ENCODE measurements around the gene CPNE2.

The CPNE2 gene

GRCh38 chr16:57196753-57197152 is 104.4 kb downstream of the CPNE2 start:
- TF ChIP-seq CTCF (IDR thresholded peaks at IDR 0.05; ENCODE audit: borderline replicate concordance, extremely low read depth, low read length, poor library complexity, severe bottlenecking) (no peak), EZH2 (IDR thresholded peaks at IDR 0.05; ENCODE audit: borderline replicate concordance, low read depth, low read length, severe bottlenecking) (no peak)
- no peaks in the 10 kb centered on the region for H3K36me3 ChIP-seq (ENCODE audit: insufficient read depth, low read length)
- no peak overlapping the region for H3K4me2 ChIP-seq (ENCODE audit: insufficient read depth, low read length)
- no peaks in the 10 kb centered on the region for H3K9me3 ChIP-seq (ENCODE audit: insufficient read depth, low read length, severe bottlenecking)
- DNase-seq (no peak), ATAC-seq (ENCODE audit: insufficient read depth, low read depth) (no peak)
- H3K79me2 ChIP-seq (ENCODE audit: insufficient read depth, low read length) = peaks cover 74% of the 10 kb centered on the region
- no peak overlapping the region for H3K4me3 ChIP-seq (ENCODE audit: low read depth in 1 of 2, low read length in 2 of 2)
- peaks cover 13% of the 10 kb centered on the region; the same call in 1 of the 2 replicates for H4K20me1 ChIP-seq (ENCODE audit: insufficient read depth, low read length)
- H3K4me1 ChIP-seq (ENCODE audit: insufficient read depth, low read length) = no peaks in the 10 kb centered on the region
- no peak overlapping the region for H3K27ac ChIP-seq (ENCODE audit: low read length)
- H3K27me3 ChIP-seq (ENCODE audit: insufficient read depth, low read length, poor library complexity) = no peaks in the 10 kb centered on the region
- H3K9ac ChIP-seq (ENCODE audit: low read depth, low read length) = no peak overlapping the region
- no peak overlapping the region for H2AFZ ChIP-seq (ENCODE audit: low read depth, low read length)

All from DND-41 (cell line).